A549 treated with DMSO at 1 μM for 4 hours (cell line): Measurements from ENCODE around the gene HS2ST1. TPM values are rescaled to one million over a fixed set of nuclear protein-coding genes. Genes with fewer than 3 reads are reported as not detected.

Experiments
- total RNA-seq: library from RNA; stranded (reverse); fragments of 200-300 nt; extraction: Qiagen RNA extraction; gene quantifications from 5 replicates; pipeline ENCODE4 v1.2.3, GENCODE V29; 2022; ENCODE audit warnings: low read depth

The HS2ST1 gene
- total RNA-seq, result 10.3 to 14.5 TPM (median 13.7 TPM) in 5 replicates

GRCh38 chr1:86914601-86914997 is at the start of gene HS2ST1:
Gene HS2ST1, plus strand, starts transcription at chr1:86914635.

GRCh38 chr1:86913896-86914600 is 387 bp upstream of the HS2ST1 start, which contains the start of gene SELENOF:
Gene SELENOF, minus strand, starts transcription at chr1:86914126. Its CDS starts 15 bp downstream, at chr1:86914111.

Other genes with a start within 250 kb of the HS2ST1 start
- gene SH3GLB1, start 210.1 kb upstream of the HS2ST1 start, total RNA-seq, result 28.7 to 40.2 TPM (median 36.0 TPM) in 5 replicates
- 150 to 180 TPM (median 160 TPM) in 5 replicates for gene SELENOF, start 509 bp upstream of the HS2ST1 start, total RNA-seq